Renal cortical epithelial cell (primary cell): ENCODE data around the gene LATS1. TPM values are rescaled to one million over a fixed set of nuclear protein-coding genes. Genes with fewer than 3 reads are reported as not detected.

Experiments
- DNase-seq: peaks from one replicate; pipeline ENCODE4 v3.0.0-alpha.2; 2011; ENCODE audit warnings: low read depth
- total RNA-seq: library from RNA; depleted of rRNA; stranded (reverse); fragments of >200 nt; gene quantifications from 2 replicates; pipeline ENCODE4 v1.2.3, GENCODE V29; 2014

Gene LATS1
- total RNA-seq, 1 donor from 2014 or later, result 19.7 TPM

GRCh38 chr6:149660028-149660427 lies 57.9 kb downstream of the LATS1 start:
- DNase-seq, result no peak

- DNase-seq, result no peak
Measured at GRCh38 chr6:149657441-149657840, 60.5 kb downstream of the LATS1 start.

GRCh38 chr6:149651056-149651455 lies 66.8 kb downstream of the LATS1 start:
- no peak for DNase-seq

GRCh38 chr6:149648148-149649145 lies 69.5 kb downstream of the LATS1 start, which contains the start of gene KATNA1:
TSS of gene KATNA1 (minus strand) at chr6:149648714. CDS start at chr6:149638547, 10,167 bp downstream.
- peak; percentile 70 for DNase-seq

GRCh38 chr6:149646599-149646998 lies 71.3 kb downstream of the LATS1 start:
- no peak for DNase-seq

GRCh38 chr6:149642829-149643580 lies 74.9 kb downstream of the LATS1 start:
- DNase-seq, result no peak

- DNase-seq, result peak; percentile 71
Measured at GRCh38 chr6:149636124-149636523, 81.8 kb downstream of the LATS1 start.

GRCh38 chr6:149634315-149634714 lies 83.6 kb downstream of the LATS1 start:
- DNase-seq, result no peak

- no peak for DNase-seq
Measured at GRCh38 chr6:149628875-149629510, 88.9 kb downstream of the LATS1 start.

GRCh38 chr6:149627672-149628071 lies 90.2 kb downstream of the LATS1 start:
- no peak for DNase-seq

- no peak for DNase-seq
Measured at GRCh38 chr6:149615805-149616204, 102.1 kb downstream of the LATS1 start.

- DNase-seq, result no peak
Measured at GRCh38 chr6:149614337-149614736, 103.6 kb downstream of the LATS1 start.

GRCh38 chr6:149608381-149608982 lies 109.4 kb downstream of the LATS1 start:
- DNase-seq, result no peak

Other genes with a start within 250 kb of the LATS1 start
- gene ZC3H12D, start 233.1 kb downstream of the LATS1 start, total RNA-seq, result 0.15 TPM in 1 of 2 replicates, not detected in the other
- 38.7 and 59.0 TPM in 2 replicates for gene PPIL4, start 172.1 kb downstream of the LATS1 start, total RNA-seq
- gene GINM1, start 151.7 kb downstream of the LATS1 start, total RNA-seq, result 70.5 and 91.2 TPM in 2 replicates
- 29.5 and 36.8 TPM in 2 replicates for gene KATNA1, start 69.4 kb downstream of the LATS1 start, total RNA-seq
- gene NUP43, start 28.4 kb upstream of the LATS1 start, total RNA-seq, result 18.9 and 29.3 TPM in 2 replicates
- gene PCMT1, start 31.6 kb upstream of the LATS1 start, total RNA-seq, result 157 and 184 TPM in 2 replicates
- gene LRP11, start 146.3 kb upstream of the LATS1 start, total RNA-seq, result 21.5 and 34.4 TPM in 2 replicates
- gene RAET1E, start 180.0 kb upstream of the LATS1 start, total RNA-seq, result not detected in 2 replicates
- gene RAET1G, start 205.0 kb upstream of the LATS1 start, total RNA-seq, result 0.15 TPM in 1 of 2 replicates, not detected in the other
- 8.2 and 14.4 TPM in 2 replicates for gene ULBP2, start 223.9 kb upstream of the LATS1 start, total RNA-seq
- gene ULBP1, start 245.8 kb upstream of the LATS1 start, total RNA-seq, result 0.17 and 0.20 TPM in 2 replicates